ENCODE results near the gene ZBTB16. TPM values are rescaled to one million over a fixed set of nuclear protein-coding genes. Genes with fewer than 3 reads are reported as not detected.

ZBTB16 gene
- total RNA-seq, 4 donors from 2014 or later, result 25.5 to 302 (median 151) TPM

GRCh38 chr11:114145166-114145775, 85.8 kb downstream of the ZBTB16 start:
- Histone ChIP-seq H3K36me3 (no peaks in the 10 kb centered on the region), H3K27me3 (no peaks in the 10 kb centered on the region), H3K4me1 (peaks cover 19 to 34% of the 10 kb centered on the region in 2 donors), H3K4me3 (no peak overlapping the region), H3K9me3 (no peaks in the 10 kb centered on the region), H3K27ac (peak overlapping the region; percentile 98 to 100)
- TF ChIP-seq POLR2A (IDR thresholded peaks at IDR 0.05), result no peak
- TF ChIP-seq CTCF (IDR thresholded peaks at IDR 0.05), result no peak
- intact Hi-C loops (cut with DNase I; ENCODE audit: low total_unique reads), result no loop called here
- no peak for DNase-seq

DNA sequence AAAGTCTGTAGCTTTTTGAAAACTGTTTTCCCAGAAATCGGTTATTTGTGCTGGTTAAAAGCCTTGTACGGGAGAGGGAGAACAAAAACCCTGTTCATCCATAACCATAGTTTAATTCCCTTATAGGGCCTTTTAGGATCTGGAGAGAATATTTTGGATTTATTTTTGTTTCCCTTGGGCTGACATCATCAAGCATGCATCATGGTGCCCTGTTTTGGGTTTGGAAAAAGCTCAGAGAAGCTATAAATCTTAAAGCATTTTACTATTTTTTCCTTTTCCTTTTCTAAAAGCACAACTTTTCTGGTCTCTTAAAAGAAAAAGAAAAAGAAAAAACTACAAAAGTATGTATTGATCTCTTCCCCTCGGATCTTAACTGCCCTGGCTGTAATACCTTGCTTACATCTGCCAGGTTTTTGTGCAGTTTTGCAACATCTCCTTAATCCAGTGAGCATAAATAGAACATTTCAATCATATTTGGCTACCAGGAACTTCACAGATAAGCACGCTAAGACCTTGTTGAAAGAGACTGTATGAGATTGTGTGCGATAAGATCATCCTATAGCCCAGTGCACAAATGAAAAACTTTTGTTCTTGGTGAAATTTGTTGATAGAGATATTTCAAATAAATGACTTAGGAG, 88.0 kb downstream of the ZBTB16 start:
- Histone ChIP-seq H3K36me3 (no peaks in the 10 kb centered on the region), H3K4me3 (no peak overlapping the region), H3K27ac (peak overlapping the region; percentile 98 to 100), H3K9me3 (no peaks in the 10 kb centered on the region), H3K4me1 (peaks cover 20 to 34% of the 10 kb centered on the region in 2 donors), H3K27me3 (no peaks in the 10 kb centered on the region)
- intact Hi-C loops (cut with DNase I; ENCODE audit: low total_unique reads), result no loop called here
- no peak for TF ChIP-seq CTCF (IDR thresholded peaks at IDR 0.05)
- TF ChIP-seq POLR2A (IDR thresholded peaks at IDR 0.05), result peak in 1 of 2 donors; percentile 38
- no peak for DNase-seq

DNA sequence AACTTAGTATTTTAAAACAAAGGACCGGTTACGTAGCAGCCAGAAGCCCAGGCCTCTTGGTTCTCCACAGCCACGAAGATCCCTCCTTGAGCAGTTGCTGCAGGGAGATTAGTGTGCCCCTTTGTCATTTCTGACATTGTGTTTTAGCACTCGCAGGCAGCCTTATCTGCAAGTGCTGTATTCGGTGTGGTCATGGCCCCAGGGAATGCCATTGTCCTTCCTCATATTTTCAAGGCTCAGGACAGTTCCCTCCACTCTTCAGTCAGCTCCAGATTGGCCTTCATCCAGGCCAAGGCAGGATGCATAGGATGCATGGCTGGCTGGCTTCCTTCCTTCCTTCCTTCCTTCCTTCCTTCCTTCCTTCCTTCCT, 88.5 kb downstream of the ZBTB16 start:
- Histone ChIP-seq H3K27ac (peak overlapping the region; percentile 98 to 100), H3K36me3 (no peaks in the 10 kb centered on the region), H3K9me3 (no peaks in the 10 kb centered on the region), H3K27me3 (no peaks in the 10 kb centered on the region), H3K4me1 (peaks cover 20 to 29% of the 10 kb centered on the region in 2 donors), H3K4me3 (no peak overlapping the region)
- TF ChIP-seq CTCF (IDR thresholded peaks at IDR 0.05) (no peak), POLR2A (IDR thresholded peaks at IDR 0.05) (no peak)
- intact Hi-C loops (cut with DNase I; ENCODE audit: low total_unique reads), result no loop called here
- no peak for DNase-seq

DNA sequence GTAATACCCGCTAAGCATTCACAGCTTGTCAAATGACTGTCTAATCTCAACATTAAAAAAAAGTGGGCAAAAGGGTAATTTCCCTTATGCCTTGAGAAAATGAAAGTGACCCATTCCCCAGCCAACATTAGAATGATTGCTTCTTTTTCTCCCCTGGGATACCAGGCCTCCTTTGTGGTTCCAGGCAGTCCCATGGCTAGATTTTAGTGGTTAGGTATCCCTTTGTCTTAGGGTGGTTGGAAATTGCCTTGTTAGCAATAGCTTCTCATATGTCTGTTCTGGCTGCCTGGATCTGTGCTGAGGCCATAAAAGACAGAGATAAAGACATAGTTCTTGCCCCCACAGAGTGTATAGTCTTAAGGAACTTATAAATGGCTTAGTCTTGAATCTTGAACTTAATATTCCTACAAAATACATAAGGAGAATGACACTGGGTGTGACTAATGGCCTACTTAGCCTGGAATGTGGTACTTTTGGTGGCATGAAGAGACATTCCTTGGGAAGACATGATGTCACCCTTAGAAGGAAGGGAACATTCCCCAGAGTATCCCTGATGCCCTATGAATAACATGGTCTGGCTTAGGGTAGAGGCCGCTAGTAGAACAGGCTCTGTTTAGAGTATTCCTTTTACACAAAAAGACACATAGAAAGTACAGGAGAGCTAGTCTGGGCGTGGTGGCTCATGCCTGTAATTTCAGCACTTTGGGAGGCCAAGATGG, 90.3 kb downstream of the ZBTB16 start:
- Histone ChIP-seq H3K36me3 (no peaks in the 10 kb centered on the region), H3K4me3 (no peak overlapping the region), H3K27ac (peak overlapping the region; percentile 98 to 100), H3K4me1 (peaks cover 14 to 22% of the 10 kb centered on the region in 2 donors), H3K9me3 (no peaks in the 10 kb centered on the region), H3K27me3 (no peaks in the 10 kb centered on the region)
- DNase-seq, result no peak
- TF ChIP-seq POLR2A (IDR thresholded peaks at IDR 0.05) (no peak), CTCF (IDR thresholded peaks at IDR 0.05) (no peak)
- intact Hi-C loops (cut with DNase I; ENCODE audit: low total_unique reads), result no loop called here

DNA sequence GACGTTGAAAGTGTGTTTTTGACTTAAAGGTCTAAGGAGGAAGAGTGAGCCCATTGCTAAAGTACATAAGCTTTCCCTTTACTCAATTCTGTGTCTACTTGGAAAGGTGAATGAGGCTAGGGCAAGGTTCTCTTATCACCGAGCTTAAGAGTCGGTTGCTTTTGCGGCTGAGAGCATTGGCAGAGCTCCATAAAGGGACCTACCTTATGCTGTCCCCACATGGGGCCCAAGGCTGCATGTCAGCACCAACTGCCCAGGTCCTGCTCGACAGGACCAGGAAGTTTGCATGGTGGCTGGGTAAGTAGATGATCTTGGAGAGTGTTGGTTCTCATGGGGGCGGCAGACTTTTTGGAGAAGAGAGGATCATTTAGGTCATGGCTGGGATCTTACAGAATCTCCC, 91.2 kb downstream of the ZBTB16 start:
- Histone ChIP-seq H3K4me1 (peaks cover 17 to 30% of the 10 kb centered on the region in 2 donors), H3K9me3 (no peaks in the 10 kb centered on the region), H3K36me3 (no peaks in the 10 kb centered on the region), H3K27ac (peak overlapping the region; percentile 98 to 100), H3K4me3 (no peak overlapping the region), H3K27me3 (no peaks in the 10 kb centered on the region)
- intact Hi-C loops (cut with DNase I; ENCODE audit: low total_unique reads), result no loop called here
- DNase-seq, result no peak
- no peak for TF ChIP-seq POLR2A (IDR thresholded peaks at IDR 0.05)
- no peak for TF ChIP-seq CTCF (IDR thresholded peaks at IDR 0.05)

Data from uterus (tissue), 4 donors.